GM10847 (cell line): ENCODE results near the gene CLTA.

Experiments used
- POLR2A ChIP-seq: IDR thresholded peaks from 2 replicates; pipeline ENCODE4 v1.6.1; 2011; ENCODE audit not compliant: insufficient read length; ENCODE audit errors: extremely low read depth

The CLTA gene

DNA sequence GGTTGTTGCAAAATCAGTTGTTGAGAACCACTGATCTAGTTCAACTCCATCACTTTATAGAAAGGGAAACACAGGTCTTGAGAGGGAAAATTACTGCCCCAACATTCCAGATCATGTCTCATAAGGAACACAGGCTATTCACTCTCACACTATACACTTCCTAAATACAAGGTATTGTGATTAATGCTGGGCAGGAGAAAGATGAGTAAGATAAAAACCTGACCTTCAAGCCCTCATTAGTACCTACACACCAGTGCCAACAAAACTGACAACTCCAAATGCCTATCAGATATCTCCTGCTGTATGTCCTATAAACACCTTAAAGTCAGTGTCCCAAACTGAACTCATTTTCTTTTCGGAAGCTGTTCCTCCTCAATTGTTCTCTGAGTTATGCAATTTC is 59.4 kb downstream of the CLTA start:
- no peak for TF ChIP-seq POLR2A

DNA sequence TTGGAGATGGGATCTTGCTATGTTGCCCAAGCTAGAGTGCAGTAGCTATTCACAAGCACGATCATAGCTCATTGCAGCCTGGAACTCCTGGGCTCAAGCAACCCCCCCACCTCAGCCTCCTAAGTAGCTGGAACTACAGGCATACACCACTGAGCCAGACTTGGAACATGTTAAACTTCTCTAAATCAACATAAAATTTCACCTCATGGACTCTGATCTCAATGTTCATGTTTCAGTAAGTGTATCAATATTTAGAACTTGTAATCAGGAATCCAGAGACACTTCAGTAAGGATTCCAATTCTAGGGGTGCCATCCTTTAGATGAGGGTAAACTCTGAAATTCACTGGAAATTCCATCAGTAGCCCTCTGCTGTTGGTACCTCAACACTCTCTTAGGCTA is 60.7 kb downstream of the CLTA start:
- no peak for TF ChIP-seq POLR2A

DNA sequence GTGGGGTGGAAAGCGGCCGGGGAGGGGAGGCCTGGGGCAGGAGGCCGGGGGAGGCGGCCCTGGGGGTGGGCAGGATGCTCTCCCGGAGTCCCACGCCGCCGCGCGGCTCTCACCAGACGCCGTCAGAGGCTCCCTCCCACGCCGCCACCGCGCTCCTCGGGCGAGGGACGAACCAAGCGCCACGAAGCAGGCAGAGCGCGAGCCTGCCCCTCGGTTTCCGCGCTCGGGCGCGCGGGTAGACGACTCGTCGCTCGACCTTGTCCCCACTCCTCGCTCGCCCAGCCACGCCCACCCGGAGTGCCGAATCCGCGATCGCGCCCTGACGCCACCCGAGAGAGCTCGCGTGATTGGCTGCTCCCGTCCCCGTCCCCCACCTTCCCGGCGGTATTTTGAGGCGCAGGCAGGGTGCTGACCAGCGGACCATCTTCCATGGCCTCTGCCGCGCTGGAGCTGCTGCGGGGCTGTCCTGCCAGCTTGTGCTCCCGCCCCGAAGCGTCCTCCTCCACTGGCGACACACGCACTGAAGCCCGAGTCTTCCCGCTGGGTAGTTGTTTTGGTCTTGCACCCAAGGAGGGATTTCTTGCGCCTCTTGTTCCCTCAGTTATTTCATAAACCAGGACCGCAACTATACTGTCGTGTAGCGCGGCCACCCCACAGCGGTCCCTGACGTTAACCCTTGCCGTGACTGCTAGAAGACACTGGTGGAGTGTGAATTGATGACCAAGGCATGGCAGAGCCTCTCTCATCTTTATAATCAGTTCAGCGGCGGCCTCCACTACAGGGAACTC is 67.7 kb downstream of the CLTA start, which contains the start of gene GNE:
GNE (minus strand) TSS at position 241 of the 788 bp plus-strand sequence. CDS start 9,093 bp downstream, outside the sequence.
- peak; percentile 79 for TF ChIP-seq POLR2A

DNA sequence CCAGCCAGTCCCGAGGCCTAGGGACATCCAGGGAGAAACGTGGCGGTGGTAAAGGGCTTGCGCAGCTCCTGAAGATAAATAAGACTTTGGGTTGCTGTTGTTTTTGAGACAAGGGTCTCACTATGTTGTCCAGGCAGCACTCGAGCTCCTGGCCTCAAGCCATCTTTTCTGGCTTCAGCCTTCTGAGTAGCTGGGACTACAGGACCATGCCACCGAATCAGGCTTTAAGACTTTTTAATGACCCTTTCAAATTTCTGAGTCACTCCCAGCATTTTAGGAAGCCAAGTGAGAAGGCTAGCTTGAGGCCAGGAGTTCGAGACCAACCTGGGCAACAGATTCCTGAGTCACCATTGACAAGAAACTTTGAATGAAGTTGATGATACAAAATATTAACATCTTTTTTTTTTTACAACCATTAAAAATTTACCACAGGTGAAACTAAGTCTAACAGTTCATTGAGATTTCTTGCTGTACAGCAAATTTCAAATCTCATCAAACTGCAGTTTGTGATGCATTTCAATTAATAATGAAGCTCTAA is 68.3 kb downstream of the CLTA start:
- TF ChIP-seq POLR2A, result no peak
